K562 (cell line): ENCODE measurements around the gene SLC43A2. TPM values are rescaled to one million over a fixed set of nuclear protein-coding genes. Genes with fewer than 3 reads are reported as not detected.

ENCODE experiments used
- ATAC-seq: fragments of 200-7000 bp; cut with Tn5 transposase; 3 replicates; pipeline ENCODE4 v1.9.1; 2020; ENCODE audit warnings: moderate library complexity
- BruUV-seq: library from RNA; stranded (reverse); fragments of 400-500 nt; replicated peaks from 2 replicates; lab custom pipeline; 2021; lab: Mats Ljungman, UMichigan
- CTCF ChIA-PET: fragments of 300-600 bp; formaldehyde crosslinking; extraction: SDS; loops from one replicate; lab custom pipeline; 2021; ENCODE audit warnings: low intra/inter-chr PET ratio; lab: Yijun Ruan, JAX
- POLR2A ChIA-PET: fragments of 300-600, 350-650 bp; sonication (Branson Sonifier 250); formaldehyde crosslinking; extraction: SDS; loops from one replicate; lab custom pipeline; 2021; ENCODE audit warnings: antibody characterized with exemption, inconsistent platforms; lab: Yijun Ruan, JAX
- DNase-seq, 4 experiments: peaks; one replicate each; pipeline versions ENCODE4 v3.0.0 to v3.0.0-alpha.2; 2011 to 2018; ENCODE audit warnings: low spot score in 3 of 4, mixed read lengths in 3 of 4; ENCODE audit errors: extremely low read depth in 1 of 4
- FAIRE-seq: peaks from 2 replicates; lab custom pipeline; 2011; peaks lifted over from hg19 to GRCh38; lab: Jason Lieb, UNC
- H2AFZ ChIP-seq: 2 replicates; pipeline ENCODE4 v1.6.0; 2011; ENCODE audit warnings: low read depth, low read length, control low read depth, inconsistent platforms
- H3K27ac ChIP-seq: fragments of 200-600 bp; 3 replicates; pipeline ENCODE4 v1.8.0; 2011; ENCODE audit warnings: low read depth, mild to moderate bottlenecking, control low read depth, inconsistent platforms, low read length, moderate library complexity, mixed read lengths; ENCODE audit errors: extremely low read depth
- H3K27me3 ChIP-seq, 2 experiments: fragments of 300-600 bp in 1 of 2; 2 replicates in 1 of 2; 3 replicates in 1 of 2; pipeline versions ENCODE4 v1.6.0 to v1.8.0; 2011; ENCODE audit warnings: inconsistent platforms in 2 of 2, low read length in 2 of 2, mild to moderate bottlenecking in 1 of 2, mixed read lengths in 1 of 2, moderate library complexity in 1 of 2; ENCODE audit not compliant: control insufficient read depth in 2 of 2, insufficient read depth in 2 of 2
- H3K36me3 ChIP-seq: fragments of 300-600 bp; 3 replicates; pipeline ENCODE4 v1.8.0; 2011; ENCODE audit warnings: mild to moderate bottlenecking, low read length, inconsistent platforms; ENCODE audit not compliant: control insufficient read depth, insufficient read depth
- H3K4me1 ChIP-seq, 2 experiments: fragments of 200-600 bp in 1 of 2; replicated peaks in 1 of 2; 2 replicates in 1 of 2; 3 replicates in 1 of 2; pipeline versions ENCODE4 v1.5.1 to v1.8.0; 2011; ENCODE audit warnings: inconsistent platforms in 2 of 2, low read length in 2 of 2, mild to moderate bottlenecking in 1 of 2, mixed read lengths in 1 of 2, moderate library complexity in 1 of 2; ENCODE audit not compliant: control insufficient read depth in 2 of 2, insufficient read depth in 2 of 2
- H3K4me2 ChIP-seq: 2 replicates; pipeline ENCODE4 v1.6.1; 2011; ENCODE audit warnings: low read length, control low read depth, inconsistent platforms, mixed read lengths; ENCODE audit not compliant: insufficient read depth
- H3K4me3 ChIP-seq: fragments of 200-600 bp; sonication (generic), shearing (Covaris generic); 2 replicates; pipeline ENCODE4 v1.5.1; 2016; ENCODE audit warnings: control low read depth, inconsistent platforms
- H3K79me2 ChIP-seq: fragments of 200-600 bp; 3 replicates; pipeline ENCODE4 v1.8.0; 2011; ENCODE audit warnings: low read length, inconsistent platforms; ENCODE audit not compliant: control insufficient read depth, insufficient read depth
- H3K9ac ChIP-seq, 2 experiments: 2 replicates each; pipeline versions ENCODE4 v1.6.0 to v1.6.1; 2011; ENCODE audit warnings: low read depth in 2 of 2, low read length in 2 of 2, control low read depth in 1 of 2, inconsistent platforms in 1 of 2, mild to moderate bottlenecking in 1 of 2, mixed read lengths in 1 of 2; ENCODE audit not compliant: insufficient read depth in 1 of 2
- H3K9me1 ChIP-seq: one replicate; pipeline ENCODE4 v1.6.0; 2011; ENCODE audit warnings: inconsistent platforms, mild to moderate bottlenecking, low read length, moderate library complexity; ENCODE audit not compliant: control insufficient read depth, insufficient read depth
- H3K9me3 ChIP-seq: replicated peaks from 2 replicates; pipeline ENCODE4 v1.5.1; 2011; ENCODE audit warnings: low read depth, low read length, inconsistent platforms; ENCODE audit not compliant: control insufficient read depth, insufficient read depth
- H4K20me1 ChIP-seq: replicated peaks from 2 replicates; pipeline ENCODE4 v1.6.1; 2011; ENCODE audit warnings: low read length, inconsistent platforms, mixed read lengths; ENCODE audit not compliant: control insufficient read depth, insufficient read depth
- EWSR1 ChIP-seq: fragments of 450-650 bp; IDR thresholded peaks from 2 replicates; pipeline ENCODE4 v1.6.1; 2018; ENCODE audit warnings: borderline replicate concordance, mild to moderate bottlenecking, low read depth, moderate library complexity; ENCODE audit not compliant: partially characterized antibody
- MCM3 ChIP-seq: fragments of 450-650 bp; IDR thresholded peaks from 2 replicates; pipeline ENCODE4 v1.6.1; 2016
- MTA2 ChIP-seq: fragments of 450-650 bp; IDR thresholded peaks from 2 replicates; pipeline ENCODE4 v1.6.1; 2016; ENCODE audit warnings: low read depth
- MXI1 ChIP-seq: IDR thresholded peaks from 2 replicates; pipeline ENCODE4 v1.6.1; 2011; ENCODE audit warnings: low read depth, mild to moderate bottlenecking, improper control_type of control experiment, low read length
- NFE2 ChIP-seq: IDR thresholded peaks from 2 replicates; pipeline ENCODE4 v1.6.1; 2014; ENCODE audit warnings: antibody characterized with exemption, low read depth
- RFX1 ChIP-seq: fragments of 450-650 bp; IDR thresholded peaks from 2 replicates; pipeline ENCODE4 v1.6.1; 2016; ENCODE audit warnings: mild to moderate bottlenecking, moderate library complexity
- SPI1 ChIP-seq: IDR thresholded peaks from 2 replicates; pipeline ENCODE4 v1.6.1; 2011; ENCODE audit warnings: low read depth, low read length, control low read depth, borderline replicate concordance
- STAT5A ChIP-seq: IDR thresholded peaks from 2 replicates; pipeline ENCODE4 v1.6.1; 2012; ENCODE audit warnings: low read length, inconsistent platforms, borderline replicate concordance
- WGBS: fragments of 100-300 bp; shearing (Covaris generic); methylation state at CpG from one replicate; pipeline ENCODE4 v1.1.6; 2016; ENCODE audit warnings: low coverage, mixed read lengths; ENCODE audit not compliant: insufficient coverage; ENCODE audit errors: missing lambda C conversion rate; 5-methylcytosine and 5-hydroxymethylcytosine counted together
- in situ Hi-C: fragments of 300-500 bp; cut with MboI; formaldehyde crosslinking; loops from 4 replicates; pipeline ENCODE4 v1.15.0; 2018; ENCODE audit warnings: inconsistent platforms, mixed read lengths
- intact Hi-C: fragments of 100-400 bp; cut with micrococcal nuclease; formaldehyde crosslinking; loops from 2 replicates; pipeline ENCODE4 v1.14.2; 2022
- polyA plus RNA-seq, 8 experiments: library from polyadenylated mRNA; depleted of rRNA in 4 of 8; stranded (reverse) in 5 of 8; unstranded in 3 of 8; fragments of >200 nt; fragmentation: Nextera tagmentation in 2 of 8; fragmentation: Illumina TruSeq in 1 of 8; extraction: Ambion mirVana in 2 of 8; extraction: Trizol in 1 of 8; gene quantifications; 2 replicates each; pipeline versions ENCODE4 v1.2.1 to v1.2.3, GENCODE V29; 2011 to 2014; ENCODE audit warnings: inconsistent platforms in 1 of 8, missing spikeins in 1 of 8
- total RNA-seq, 7 experiments: library from RNA; depleted of rRNA in 6 of 7; stranded (reverse); fragments of >200 nt in 6 of 7; fragmentation: Illumina TruSeq in 2 of 7; extraction: Trizol in 2 of 7; gene quantifications; 2 replicates each; pipeline versions ENCODE4 v1.2.1 to v1.2.3, GENCODE V29; 2011 to 2021; ENCODE audit warnings: low replicate concordance in 1 of 7
- TF ChIP-seq, protein P1 (sequence below): conservative IDR thresholded peaks from 2 replicates; pipeline ENCODE4 v1.6.1; 2011; ENCODE audit warnings: low read depth, mild to moderate bottlenecking, low read length; ENCODE audit not compliant: control insufficient read depth
- TF ChIP-seq, protein P2 (sequence below): fragments of 250-450 bp; sonication (Bioruptor Pico); IDR thresholded peaks from 2 replicates; pipeline ENCODE4 v1.5.0; 2021; ENCODE audit warnings: mild to moderate bottlenecking, borderline replicate concordance

The SLC43A2 gene
- total and polyA plus RNA-seq, 9 of the 15 experiments (the other 6 are each of a cell fraction or from before 2014, with no cell fraction given), result 0.03 to 10.2 (median 3.6) TPM

DNA sequence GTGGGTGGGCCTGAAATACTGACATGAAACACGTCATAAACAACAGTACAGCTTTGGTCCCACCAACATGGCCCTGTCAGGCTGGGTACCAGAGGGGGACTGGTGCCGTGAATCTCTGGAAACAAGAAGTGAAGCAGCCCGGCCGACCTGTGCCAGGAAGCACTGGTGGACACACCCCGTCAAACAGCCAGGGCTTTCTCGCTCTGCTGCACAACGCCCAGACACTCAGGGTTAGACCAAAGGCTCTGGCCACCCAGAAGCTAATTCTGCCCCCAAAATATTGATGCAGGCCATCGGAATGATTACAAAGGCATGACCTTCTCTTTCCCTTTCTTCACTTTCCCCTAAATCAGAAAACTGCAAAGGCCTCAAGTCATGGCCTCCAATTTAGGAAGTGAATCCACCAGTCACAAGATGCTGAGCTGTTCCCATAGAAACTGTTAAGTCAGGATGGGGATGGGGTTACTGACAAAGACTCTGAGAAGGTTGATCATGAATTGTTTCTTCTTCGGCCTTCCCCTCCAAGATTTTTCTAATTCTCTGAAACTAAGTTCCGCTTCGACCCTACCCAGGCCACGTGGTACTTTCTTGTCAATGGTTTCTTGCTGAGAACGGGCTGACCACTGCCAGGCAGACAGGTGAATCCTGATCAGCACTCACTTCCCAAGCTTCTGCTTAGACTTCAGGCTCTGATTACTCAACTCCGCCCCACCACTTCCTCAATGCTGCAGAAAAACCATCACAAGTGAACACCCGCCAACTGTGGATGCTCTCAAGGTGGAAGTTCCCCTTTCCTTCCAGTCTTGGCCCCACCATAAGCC is 72.8 kb downstream of the SLC43A2 start:
- TF ChIP-seq MCM3 (no peak), MTA2 (no peak), SPI1 (peak; percentile 32; the same call in 1 of the 2 replicates), EWSR1 (no peak), NFE2 (no peak), STAT5A (no peak), RFX1 (peak; percentile 59), MXI1 (no peak)
- TF ChIP-seq, protein P1, sequence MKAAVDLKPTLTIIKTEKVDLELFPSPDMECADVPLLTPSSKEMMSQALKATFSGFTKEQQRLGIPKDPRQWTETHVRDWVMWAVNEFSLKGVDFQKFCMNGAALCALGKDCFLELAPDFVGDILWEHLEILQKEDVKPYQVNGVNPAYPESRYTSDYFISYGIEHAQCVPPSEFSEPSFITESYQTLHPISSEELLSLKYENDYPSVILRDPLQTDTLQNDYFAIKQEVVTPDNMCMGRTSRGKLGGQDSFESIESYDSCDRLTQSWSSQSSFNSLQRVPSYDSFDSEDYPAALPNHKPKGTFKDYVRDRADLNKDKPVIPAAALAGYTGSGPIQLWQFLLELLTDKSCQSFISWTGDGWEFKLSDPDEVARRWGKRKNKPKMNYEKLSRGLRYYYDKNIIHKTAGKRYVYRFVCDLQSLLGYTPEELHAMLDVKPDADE, result no peak
- TF ChIP-seq, protein P2, sequence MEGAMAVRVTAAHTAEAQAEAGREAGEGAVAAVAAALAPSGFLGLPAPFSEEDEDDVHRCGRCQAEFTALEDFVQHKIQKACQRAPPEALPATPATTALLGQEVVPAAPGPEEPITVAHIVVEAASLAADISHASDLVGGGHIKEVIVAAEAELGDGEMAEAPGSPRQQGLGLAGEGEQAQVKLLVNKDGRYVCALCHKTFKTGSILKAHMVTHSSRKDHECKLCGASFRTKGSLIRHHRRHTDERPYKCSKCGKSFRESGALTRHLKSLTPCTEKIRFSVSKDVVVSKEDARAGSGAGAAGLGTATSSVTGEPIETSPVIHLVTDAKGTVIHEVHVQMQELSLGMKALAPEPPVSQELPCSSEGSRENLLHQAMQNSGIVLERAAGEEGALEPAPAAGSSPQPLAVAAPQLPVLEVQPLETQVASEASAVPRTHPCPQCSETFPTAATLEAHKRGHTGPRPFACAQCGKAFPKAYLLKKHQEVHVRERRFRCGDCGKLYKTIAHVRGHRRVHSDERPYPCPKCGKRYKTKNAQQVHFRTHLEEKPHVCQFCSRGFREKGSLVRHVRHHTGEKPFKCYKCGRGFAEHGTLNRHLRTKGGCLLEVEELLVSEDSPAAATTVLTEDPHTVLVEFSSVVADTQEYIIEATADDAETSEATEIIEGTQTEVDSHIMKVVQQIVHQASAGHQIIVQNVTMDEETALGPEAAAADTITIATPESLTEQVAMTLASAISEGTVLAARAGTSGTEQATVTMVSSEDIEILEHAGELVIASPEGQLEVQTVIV (CRISPR knock-in tag), result no peak
- Histone ChIP-seq H3K9ac (0 out of 4 replicates have a peak overlapping the region, but pooled peaks of 1 of the 2 experiments have one; percentile 26), H3K9me3 (no peaks in the 10 kb centered on the region), H3K9me1 (no peaks in the 10 kb centered on the region), H3K4me1 (peaks cover 7 to 22% of the 10 kb centered on the region in 2 experiments; a peak in 4 of 5 replicates), H3K4me3 (no peak overlapping the region), H3K79me2 (peaks cover 27% of the 10 kb centered on the region), H3K36me3 (peaks cover 61% of the 10 kb centered on the region; the same call in 2 of the 3 replicates), H2AFZ (no peak overlapping the region), H3K27ac (no peak overlapping the region), H4K20me1 (peaks cover 9% of the 10 kb centered on the region), H3K4me2 (no peak overlapping the region), H3K27me3 (no peaks in the 10 kb centered on the region)
- ChIA-PET POLR2A (no interaction called here), CTCF (no interaction called here)
- no TSS peak for BruUV-seq
- in situ Hi-C loops (no loop called here), intact Hi-C loops (no loop called here)
- FAIRE-seq, result no peak
- 86% methylated on average over 14 of the region's 15 CpGs for WGBS
- ATAC-seq, result no peak
- DNase-seq, result no peak
